Measurements from ENCODE around the gene DDA1. TPM values are rescaled to one million over a fixed set of nuclear protein-coding genes. Genes with fewer than 3 reads are reported as not detected.

DDA1 gene
- total and polyA plus RNA-seq, 9 of the 15 experiments (the other 6 are each of a cell fraction or from before 2014, with no cell fraction given): 1.4 to 83.8 (median 33.8) TPM

DNA sequence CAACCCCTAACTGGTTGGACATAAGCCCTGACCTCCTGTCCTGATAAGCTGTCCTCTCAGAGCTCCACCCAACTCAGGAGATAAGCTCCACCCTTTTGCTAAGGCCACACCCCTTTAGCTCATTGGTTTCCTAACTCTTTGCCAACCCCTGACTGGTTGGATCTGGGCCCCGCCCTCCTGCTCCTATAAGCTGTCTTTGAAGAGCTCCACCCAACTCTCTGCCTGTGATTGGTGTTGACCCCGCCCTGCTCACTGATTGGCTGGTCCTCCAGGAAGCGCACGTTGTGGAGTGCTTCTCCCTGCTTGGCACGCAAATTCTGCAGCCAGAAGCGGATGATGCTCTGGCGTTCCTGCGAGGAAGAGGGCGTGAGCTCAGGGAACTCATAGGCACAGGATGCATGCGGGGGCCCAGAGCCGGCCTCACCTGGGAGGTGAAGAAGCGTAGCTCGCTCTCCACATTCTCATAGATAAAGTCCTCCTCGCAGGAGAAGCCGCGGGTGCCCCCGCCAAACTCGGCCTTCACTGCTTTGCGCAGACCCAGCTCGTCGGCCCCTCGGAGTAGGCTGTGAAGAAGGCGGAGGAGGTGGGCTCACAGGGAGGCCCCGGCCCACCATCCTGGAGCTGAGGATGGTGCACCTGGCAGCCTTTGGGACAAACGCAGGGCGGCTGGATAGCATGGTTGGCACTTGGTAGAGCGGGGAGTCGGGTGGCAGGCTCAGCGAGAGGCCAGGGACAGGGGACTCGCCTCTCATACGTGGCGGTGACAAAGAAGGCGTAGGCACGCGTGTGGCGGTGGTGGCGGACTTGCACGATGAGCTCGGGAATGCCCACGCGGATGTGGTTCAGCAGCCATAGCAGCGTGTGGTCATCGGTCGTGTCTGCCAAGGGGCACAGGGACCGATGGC, 23.6 kb downstream of the DDA1 start (continued):
- TF ChIP-seq, protein P1, sequence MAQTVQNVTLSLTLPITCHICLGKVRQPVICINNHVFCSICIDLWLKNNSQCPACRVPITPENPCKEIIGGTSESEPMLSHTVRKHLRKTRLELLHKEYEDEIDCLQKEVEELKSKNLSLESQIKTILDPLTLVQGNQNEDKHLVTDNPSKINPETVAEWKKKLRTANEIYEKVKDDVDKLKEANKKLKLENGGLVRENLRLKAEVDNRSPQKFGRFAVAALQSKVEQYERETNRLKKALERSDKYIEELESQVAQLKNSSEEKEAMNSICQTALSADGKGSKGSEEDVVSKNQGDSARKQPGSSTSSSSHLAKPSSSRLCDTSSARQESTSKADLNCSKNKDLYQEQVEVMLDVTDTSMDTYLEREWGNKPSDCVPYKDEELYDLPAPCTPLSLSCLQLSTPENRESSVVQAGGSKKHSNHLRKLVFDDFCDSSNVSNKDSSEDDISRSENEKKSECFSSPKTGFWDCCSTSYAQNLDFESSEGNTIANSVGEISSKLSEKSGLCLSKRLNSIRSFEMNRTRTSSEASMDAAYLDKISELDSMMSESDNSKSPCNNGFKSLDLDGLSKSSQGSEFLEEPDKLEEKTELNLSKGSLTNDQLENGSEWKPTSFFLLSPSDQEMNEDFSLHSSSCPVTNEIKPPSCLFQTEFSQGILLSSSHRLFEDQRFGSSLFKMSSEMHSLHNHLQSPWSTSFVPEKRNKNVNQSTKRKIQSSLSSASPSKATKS (CRISPR knock-in tag; IDR thresholded peaks at IDR 0.05): no peak
- TF ChIP-seq CCAR2 (IDR thresholded peaks at IDR 0.05; ENCODE audit: low read depth, low read length): no peak
- peak; percentile 68; the same call in 1 of the 2 replicates for TF ChIP-seq STAT6 (CRISPR knock-in tag; IDR thresholded peaks at IDR 0.05)
- no peak for TF ChIP-seq GATAD2B (IDR thresholded peaks at IDR 0.05; ENCODE audit: borderline replicate concordance)
- 0 out of 2 replicates have a peak, but pooled peaks have one; percentile 12 for TF ChIP-seq ZNF165 (CRISPR knock-in tag; IDR thresholded peaks at IDR 0.05; ENCODE audit: borderline replicate concordance)
- peak; percentile 67; the same call in 1 of the 2 replicates for TF ChIP-seq ZNF12 (CRISPR knock-in tag; IDR thresholded peaks at IDR 0.05)
- no peak for TF ChIP-seq TEAD1 (CRISPR knock-in tag; IDR thresholded peaks at IDR 0.05)
- no peak for TF ChIP-seq ZNF3 (CRISPR knock-in tag; IDR thresholded peaks at IDR 0.05)
- no peak for TF ChIP-seq KDM1A (IDR thresholded peaks at IDR 0.05)
- no peak for TF ChIP-seq ZNF830 (CRISPR knock-in tag; IDR thresholded peaks at IDR 0.05)
- TF ChIP-seq PTBP1 (IDR thresholded peaks at IDR 0.05; ENCODE audit: low read depth, low read length): no peak
- no peak for TF ChIP-seq C11orf30 (IDR thresholded peaks at IDR 0.05; ENCODE audit: low read depth)
- TF ChIP-seq NEUROD1 (IDR thresholded peaks at IDR 0.05; ENCODE audit: borderline replicate concordance, low read depth, low read length, partially characterized antibody): peak; percentile 88
- TF ChIP-seq E4F1 (CRISPR knock-in tag; IDR thresholded peaks at IDR 0.05; ENCODE audit: borderline replicate concordance): no peak
- no peak for TF ChIP-seq ATF4 (CRISPR knock-in tag; IDR thresholded peaks at IDR 0.05)
- TF ChIP-seq, protein P2, sequence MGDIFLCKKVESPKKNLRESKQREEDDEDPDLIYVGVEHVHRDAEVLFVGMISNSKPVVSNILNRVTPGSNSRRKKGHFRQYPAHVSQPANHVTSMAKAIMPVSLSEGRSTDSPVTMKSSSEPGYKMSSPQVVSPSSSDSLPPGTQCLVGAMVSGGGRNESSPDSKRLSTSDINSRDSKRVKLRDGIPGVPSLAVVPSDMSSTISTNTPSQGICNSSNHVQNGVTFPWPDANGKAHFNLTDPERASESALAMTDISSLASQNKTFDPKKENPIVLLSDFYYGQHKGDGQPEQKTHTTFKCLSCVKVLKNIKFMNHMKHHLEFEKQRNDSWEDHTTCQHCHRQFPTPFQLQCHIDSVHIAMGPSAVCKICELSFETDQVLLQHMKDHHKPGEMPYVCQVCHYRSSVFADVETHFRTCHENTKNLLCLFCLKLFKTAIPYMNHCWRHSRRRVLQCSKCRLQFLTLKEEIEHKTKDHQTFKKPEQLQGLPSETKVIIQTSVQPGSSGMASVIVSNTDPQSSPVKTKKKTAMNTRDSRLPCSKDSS (IDR thresholded peaks at IDR 0.05; ENCODE audit: low read depth, partially characterized antibody): no peak
- no peak for TF ChIP-seq TAF1 (IDR thresholded peaks at IDR 0.05; ENCODE audit: control insufficient read depth, extremely low read depth, insufficient read depth, low read length, severe bottlenecking)

Measured in K562 (cell line).